Activated naive CD4-positive, alpha-beta T cell treated with anti-CD3 and anti-CD28 coated beads for 36 hours (primary cell): Measurements from ENCODE around the gene GJA10. TPM values are rescaled to one million over a fixed set of nuclear protein-coding genes. Genes with fewer than 3 reads are reported as not detected.
"Not testable (repeated sequence)": the region's sequence is repeated elsewhere in the genome, so short reads cannot be mapped to it uniquely, and the experiment has no call there.

Experiments
- CTCF ChIA-PET: fragments of 350-600 bp; sonication (Branson Sonifier 250); formaldehyde crosslinking; loops from one replicate; lab custom pipeline; 2021; ENCODE audit warnings: antibody characterized with exemption; lab: Charles Lee
- DNase-seq: peaks from one replicate; pipeline ENCODE4 v3.0.0-alpha.2; 2020
- H3K27ac Mint-ChIP-seq: one replicate; pipeline ENCODE4 v1.8.0; 2021; ENCODE audit warnings: mild to moderate bottlenecking, mixed read lengths
- H3K27me3 Mint-ChIP-seq: one replicate; pipeline ENCODE4 v1.8.0; 2021; ENCODE audit warnings: low read depth, mixed read lengths
- H3K36me3 Mint-ChIP-seq: one replicate; pipeline ENCODE4 v1.8.0; 2021; ENCODE audit warnings: low read depth, mixed read lengths
- H3K4me1 Mint-ChIP-seq: one replicate; pipeline ENCODE4 v1.8.0; 2021; ENCODE audit warnings: low read depth, mixed read lengths
- H3K4me3 Mint-ChIP-seq: one replicate; pipeline ENCODE4 v1.8.0; 2021; ENCODE audit warnings: mild to moderate bottlenecking, moderate library complexity, mixed read lengths
- H3K9me3 Mint-ChIP-seq: one replicate; pipeline ENCODE4 v1.8.0; 2021; ENCODE audit warnings: mixed read lengths
- intact Hi-C: fragments of 100-400 bp; cut with micrococcal nuclease; formaldehyde crosslinking; loops from one replicate; pipeline ENCODE4 v1.15.1; 2023
- total RNA-seq, 2 experiments: library from RNA; stranded (reverse); gene quantifications; one replicate each; pipeline ENCODE4 v1.2.3, GENCODE V29; 2021

The GJA10 gene
- total RNA-seq, 2 experiments from 2014 or later, result not detected

DNA sequence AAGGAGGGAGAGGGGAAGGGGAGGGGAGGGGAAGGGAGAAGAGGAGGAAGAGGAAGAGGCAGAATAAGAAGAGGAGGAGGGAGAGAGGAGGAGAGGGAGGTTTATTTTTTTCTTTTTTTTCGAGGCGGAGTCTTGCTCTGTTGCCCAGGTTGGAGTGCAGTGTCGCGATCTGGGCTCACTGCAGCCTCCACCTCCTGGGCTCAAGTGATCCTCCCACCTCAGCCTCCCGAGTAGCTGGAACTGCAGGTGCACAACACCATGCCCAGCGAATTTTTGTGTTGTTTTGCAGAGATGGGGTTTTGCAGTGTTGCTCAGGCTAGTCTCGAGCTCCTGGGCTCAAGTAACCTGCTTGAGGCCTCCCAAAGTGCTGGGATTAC, 6.1 kb upstream of the GJA10 start:
- intact Hi-C loops, result no loop called here
- CTCF ChIA-PET, result no interaction called here

GRCh38 chr6:89888871-89889270, 5.4 kb upstream of the GJA10 start:
- intact Hi-C loops, result no loop called here
- H3K27ac Mint-ChIP-seq, result no peak overlapping the region

More for the DNA sequence above, 6.1 kb upstream of the GJA10 start:
- peaks cover 2% of the 10 kb centered on the region for H3K4me1 Mint-ChIP-seq
- H3K27me3 Mint-ChIP-seq, result peaks cover 22% of the 10 kb centered on the region
- H3K9me3 Mint-ChIP-seq, result no peaks in the 10 kb centered on the region
- H3K4me3 Mint-ChIP-seq, result no peak overlapping the region
- DNase-seq, result no peak
- H3K36me3 Mint-ChIP-seq, result no peaks in the 10 kb centered on the region
- no peak overlapping the region for H3K27ac Mint-ChIP-seq

GRCh38 chr6:89890845-89891528, 3.3 kb upstream of the GJA10 start:
- peaks cover 36% of the 10 kb centered on the region for H3K27me3 Mint-ChIP-seq
- CTCF ChIA-PET, result interaction anchor here (0.6 kb wide), 1 partner anchor 123 kb away, joined by 4 read pairs; no protein-coding TSS in a partner anchor
- H3K9me3 Mint-ChIP-seq, intact Hi-C loops, H3K4me1 Mint-ChIP-seq, DNase-seq, H3K36me3 Mint-ChIP-seq, H3K4me3 Mint-ChIP-seq, H3K27ac Mint-ChIP-seq: not testable (repeated sequence)

More at GRCh38 chr6:89888871-89889270, 5.4 kb upstream of the GJA10 start:
- CTCF ChIA-PET, result interaction anchor here (0.6 kb wide), 1 partner anchor 509 kb away, joined by 3 read pairs; no protein-coding TSS in a partner anchor
- Mint-ChIP-seq H3K27me3 (peaks cover 26% of the 10 kb centered on the region), H3K4me1 (peaks cover 2% of the 10 kb centered on the region), H3K9me3 (no peaks in the 10 kb centered on the region), H3K36me3 (no peaks in the 10 kb centered on the region), H3K4me3 (no peak overlapping the region)
- DNase-seq, result no peak

- H3K27me3 Mint-ChIP-seq, result peaks cover 40% of the 10 kb centered on the region
- intact Hi-C loops, H3K4me1 Mint-ChIP-seq, H3K4me3 Mint-ChIP-seq, H3K36me3 Mint-ChIP-seq, CTCF ChIA-PET, H3K9me3 Mint-ChIP-seq, DNase-seq, H3K27ac Mint-ChIP-seq: not testable (repeated sequence)
Measured at GRCh38 chr6:89892577-89892976, 1.7 kb upstream of the GJA10 start.

DNA sequence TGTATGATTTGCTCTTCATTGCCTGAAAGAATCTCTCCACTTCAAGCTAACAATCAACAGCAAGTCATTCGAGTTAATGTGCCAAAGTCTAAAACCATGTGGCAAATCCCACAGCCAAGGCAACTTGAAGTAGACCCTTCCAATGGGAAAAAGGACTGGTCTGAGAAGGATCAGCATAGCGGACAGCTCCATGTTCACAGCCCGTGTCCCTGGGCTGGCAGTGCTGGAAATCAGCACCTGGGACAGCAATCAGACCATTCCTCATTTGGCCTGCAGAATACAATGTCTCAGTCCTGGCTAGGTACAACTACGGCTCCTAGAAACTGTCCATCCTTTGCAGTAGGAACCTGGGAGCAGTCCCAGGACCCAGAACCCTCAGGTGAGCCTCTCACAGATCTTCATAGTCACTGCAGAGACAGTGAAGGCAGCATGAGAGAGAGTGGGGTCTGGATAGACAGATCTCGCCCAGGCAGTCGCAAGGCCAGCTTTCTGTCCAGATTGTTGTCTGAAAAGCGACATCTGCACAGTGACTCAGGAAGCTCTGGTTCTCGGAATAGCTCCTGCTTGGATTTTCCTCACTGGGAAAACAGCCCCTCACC, 1.1 kb downstream of the GJA10 start:
- intact Hi-C loops, result no loop called here
- Mint-ChIP-seq H3K36me3 (no peaks in the 10 kb centered on the region), H3K4me1 (no peaks in the 10 kb centered on the region), H3K9me3 (no peaks in the 10 kb centered on the region), H3K27ac (no peak overlapping the region), H3K4me3 (no peak overlapping the region), H3K27me3 (peaks cover 33% of the 10 kb centered on the region)
- CTCF ChIA-PET, result interaction anchor here (1.2 kb wide), 1 partner anchor 22 kb away, joined by 3 read pairs; no protein-coding TSS in a partner anchor
- DNase-seq, result peak; percentile 27

GRCh38 chr6:89910001-89910901, 16.0 kb downstream of the GJA10 start:
- not testable (repeated sequence) for H3K4me1 Mint-ChIP-seq
- CTCF ChIA-PET, result interaction anchor here (1.2 kb wide), 1 partner anchor 68 kb away, joined by 4 read pairs; no protein-coding TSS in a partner anchor

GRCh38 chr6:89910902-89911240, 16.6 kb downstream of the GJA10 start:
- H3K4me3 Mint-ChIP-seq, result no peak overlapping the region
- no peaks in the 10 kb centered on the region for H3K27me3 Mint-ChIP-seq
- DNase-seq, result no peak
- no peaks in the 10 kb centered on the region for H3K36me3 Mint-ChIP-seq
- CTCF ChIA-PET, result interaction anchor here (1.2 kb wide), 1 partner anchor 38 kb away, joined by 3 read pairs; no protein-coding TSS in a partner anchor
- intact Hi-C loops, result no loop called here
- H3K9me3 Mint-ChIP-seq, result no peaks in the 10 kb centered on the region
- H3K27ac Mint-ChIP-seq, result no peak overlapping the region
- H3K4me1 Mint-ChIP-seq, result peaks cover 6% of the 10 kb centered on the region

More at GRCh38 chr6:89910001-89910901, 16.0 kb downstream of the GJA10 start:
- intact Hi-C loops, H3K27ac Mint-ChIP-seq, H3K9me3 Mint-ChIP-seq, DNase-seq, H3K27me3 Mint-ChIP-seq, H3K4me3 Mint-ChIP-seq, H3K36me3 Mint-ChIP-seq: not testable (repeated sequence)

DNA sequence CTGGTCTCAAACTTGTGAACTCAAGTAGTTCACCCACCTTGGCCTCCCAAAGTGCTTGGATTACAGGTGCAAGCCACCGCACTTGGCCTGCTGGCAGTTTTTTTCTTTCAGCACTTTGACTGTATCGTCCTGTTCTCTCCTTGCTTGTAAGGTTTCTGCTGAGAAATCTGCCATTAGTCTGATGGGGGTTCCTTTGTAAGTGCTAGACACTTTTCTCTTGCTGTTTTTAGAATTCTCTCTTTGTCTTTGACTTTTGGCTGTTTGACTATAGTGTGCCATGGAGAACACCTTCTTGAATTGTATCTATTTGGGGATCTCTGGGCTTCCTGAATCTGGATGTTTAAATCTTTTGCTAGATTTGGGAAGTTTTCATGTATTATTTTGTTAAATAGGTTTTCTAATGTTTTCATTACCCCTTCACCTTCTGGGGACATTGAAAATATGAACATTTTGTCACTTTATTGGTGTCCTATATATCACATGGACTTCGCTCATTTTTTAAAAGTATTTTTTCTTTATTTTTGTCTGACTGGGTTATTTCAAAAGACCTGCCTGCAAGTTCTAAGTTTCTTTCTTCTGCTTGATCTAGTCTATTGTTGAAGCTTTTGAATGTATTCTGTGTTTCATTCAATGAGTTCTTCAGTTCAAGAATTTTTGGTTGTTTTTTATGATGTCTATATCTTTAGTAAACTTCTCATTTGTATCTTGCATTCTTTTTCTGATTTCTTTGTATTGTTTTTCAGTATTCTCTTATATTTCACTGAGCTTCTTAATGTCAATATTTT, 22.1 kb downstream of the GJA10 start:
- Mint-ChIP-seq H3K27ac (no peak overlapping the region), H3K4me3 (no peak overlapping the region), H3K27me3 (no peaks in the 10 kb centered on the region), H3K4me1 (no peaks in the 10 kb centered on the region), H3K36me3 (peaks cover 2% of the 10 kb centered on the region), H3K9me3 (peaks cover 10% of the 10 kb centered on the region)
- DNase-seq, result no peak
- CTCF ChIA-PET, result interaction anchor here (0.7 kb wide), 1 partner anchor 302 kb away, joined by 3 read pairs; no protein-coding TSS in a partner anchor
- intact Hi-C loops, result no loop called here

- intact Hi-C loops, result no loop called here
- CTCF ChIA-PET, result interaction anchor here (0.7 kb wide), 1 partner anchor 303 kb away, joined by 3 read pairs; no protein-coding TSS in a partner anchor
- H3K4me1 Mint-ChIP-seq, result no peaks in the 10 kb centered on the region
Measured at GRCh38 chr6:89917216-89917615, 22.9 kb downstream of the GJA10 start.

DNA sequence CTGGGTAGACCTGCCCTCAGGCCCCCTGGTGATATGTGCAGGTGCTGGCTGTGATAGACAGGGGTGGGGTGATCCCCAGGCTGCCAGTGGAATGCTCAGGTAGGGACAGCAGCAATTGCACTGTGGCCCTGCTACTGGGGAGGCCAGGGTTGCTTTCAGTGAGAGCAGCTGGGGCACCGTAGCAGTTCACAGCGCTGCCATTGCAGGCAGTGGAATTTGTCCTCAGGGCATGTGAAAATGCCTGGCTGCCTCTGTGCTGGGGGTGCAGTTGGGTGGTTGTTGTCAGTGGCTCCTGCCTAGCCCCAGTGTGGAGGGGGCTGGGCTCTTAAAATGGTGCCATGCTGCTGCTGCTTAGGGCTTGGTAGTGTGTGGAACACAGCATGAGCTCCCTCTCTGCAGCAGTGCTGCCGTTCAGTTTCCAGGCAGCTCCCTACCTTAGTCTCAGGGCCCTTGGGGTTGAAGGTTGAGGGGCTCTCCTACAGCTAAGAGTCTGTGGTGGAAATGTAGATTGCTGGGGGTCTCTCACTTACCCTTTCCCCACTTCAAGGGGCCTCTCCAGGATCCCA, 23.6 kb downstream of the GJA10 start:
- intact Hi-C loops, result no loop called here
- Mint-ChIP-seq H3K27me3 (no peaks in the 10 kb centered on the region), H3K27ac (no peak overlapping the region), H3K36me3 (peaks cover 2% of the 10 kb centered on the region), H3K4me3 (no peak overlapping the region), H3K4me1 (no peaks in the 10 kb centered on the region), H3K9me3 (peaks cover 10% of the 10 kb centered on the region)
- CTCF ChIA-PET, result no interaction called here
- DNase-seq, result no peak

More at GRCh38 chr6:89917216-89917615, 22.9 kb downstream of the GJA10 start:
- Mint-ChIP-seq H3K27me3 (no peaks in the 10 kb centered on the region), H3K9me3 (peaks cover 10% of the 10 kb centered on the region), H3K4me3 (no peak overlapping the region), H3K27ac (no peak overlapping the region), H3K36me3 (peaks cover 2% of the 10 kb centered on the region)
- DNase-seq, result no peak

DNA sequence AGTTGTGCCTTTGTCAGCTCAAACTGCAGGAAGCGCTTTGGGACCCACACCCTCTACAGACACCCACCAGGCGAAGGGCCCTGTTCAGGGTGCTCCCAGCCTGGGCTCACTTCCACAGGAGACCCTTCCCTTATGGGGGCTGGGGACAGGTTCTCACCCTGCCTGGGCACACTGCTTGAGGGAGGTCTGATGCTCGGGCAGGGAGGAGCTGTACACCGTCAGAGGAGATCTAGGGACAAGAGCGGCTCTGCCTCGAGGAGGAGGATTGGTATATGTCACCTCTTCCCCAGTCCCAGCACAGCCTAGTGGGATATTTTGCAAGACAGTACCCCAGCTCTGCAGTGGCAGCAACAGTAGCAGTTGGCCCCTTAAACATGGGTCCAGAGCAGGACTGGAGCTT, 26.9 kb downstream of the GJA10 start:
- CTCF ChIA-PET, result no interaction called here
- H3K4me1 Mint-ChIP-seq, result peaks cover 4% of the 10 kb centered on the region
- H3K9me3 Mint-ChIP-seq, result peaks cover 11% of the 10 kb centered on the region
- no peaks in the 10 kb centered on the region for H3K27me3 Mint-ChIP-seq
- H3K27ac Mint-ChIP-seq, result no peak overlapping the region
- DNase-seq, result no peak
- H3K36me3 Mint-ChIP-seq, result peaks cover 4% of the 10 kb centered on the region
- H3K4me3 Mint-ChIP-seq, result no peak overlapping the region
- intact Hi-C loops, result no loop called here
